ENCODE results near the gene SEPTIN10.
"Not testable (repeated sequence)": the region's sequence is repeated elsewhere in the genome, so short reads cannot be mapped to it uniquely, and the experiment has no call there.

SEPTIN10 gene

DNA sequence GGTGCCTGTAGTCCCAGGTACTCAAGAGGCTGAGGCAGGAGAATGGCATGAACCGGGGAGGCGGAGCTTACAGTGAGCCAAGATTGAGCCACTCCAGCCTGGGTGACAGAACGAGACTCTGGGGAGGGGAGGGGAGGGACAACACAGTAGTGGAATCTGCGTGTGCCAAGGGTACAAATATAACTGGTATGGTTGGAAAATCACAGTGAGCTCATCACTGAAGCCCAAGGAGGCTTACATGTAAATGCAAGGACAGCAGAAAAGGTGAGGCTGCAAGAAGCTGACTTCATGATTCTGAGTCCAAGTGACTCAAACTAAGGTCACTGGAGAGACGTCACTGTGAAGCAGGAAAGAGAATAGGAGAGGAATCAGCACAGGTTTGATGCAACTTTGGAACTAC, 9.2 kb downstream of the SEPTIN10 start:
- no peak for TF ChIP-seq Cebpa-rat (IDR thresholded peaks at IDR 0.05)
- Histone ChIP-seq H3K4me1 (no peaks in the 10 kb centered on the region), H3K4me2 (no peak overlapping the region), H3K27ac (no peak overlapping the region), H4K20me1 (no peaks in the 10 kb centered on the region), H3K9ac (no peak overlapping the region), H3K9me3 (no peaks in the 10 kb centered on the region), H3K27me3 (no peaks in the 10 kb centered on the region), H3K36me3 (no peaks in the 10 kb centered on the region), H3K4me3 (no peak overlapping the region)

- H3K36me3 ChIP-seq, result no peaks in the 10 kb centered on the region
- no peaks in the 10 kb centered on the region for H3K4me1 ChIP-seq
- TF ChIP-seq Cebpa-rat (IDR thresholded peaks at IDR 0.05), result no peak
- H3K9ac ChIP-seq, result no peak overlapping the region
- H3K9me3 ChIP-seq, result no peaks in the 10 kb centered on the region
- no peak overlapping the region for H3K4me3 ChIP-seq
- H3K27ac ChIP-seq, result no peak overlapping the region
- H4K20me1 ChIP-seq, result no peaks in the 10 kb centered on the region
- H3K27me3 ChIP-seq, result no peaks in the 10 kb centered on the region
- no peak overlapping the region for H3K4me2 ChIP-seq
Observed at GRCh38 chr2:109602617-109603188, 11.1 kb downstream of the SEPTIN10 start.

GRCh38 chr2:109601783-109602182, 12.0 kb downstream of the SEPTIN10 start:
- Histone ChIP-seq H3K4me2 (no peak overlapping the region), H3K27me3 (no peaks in the 10 kb centered on the region), H3K9ac (no peak overlapping the region), H4K20me1 (no peaks in the 10 kb centered on the region), H3K27ac (no peak overlapping the region), H3K9me3 (no peaks in the 10 kb centered on the region), H3K36me3 (no peaks in the 10 kb centered on the region), H3K4me3 (no peak overlapping the region), H3K4me1 (no peaks in the 10 kb centered on the region)
- no peak for TF ChIP-seq Cebpa-rat (IDR thresholded peaks at IDR 0.05)

- no peaks in the 10 kb centered on the region for H3K36me3 ChIP-seq
Observed at GRCh38 chr2:109597283-109597682, 16.5 kb downstream of the SEPTIN10 start.

GRCh38 chr2:109595644-109596043, 18.1 kb downstream of the SEPTIN10 start:
- Histone ChIP-seq H3K9me3 (no peaks in the 10 kb centered on the region), H3K4me2 (no peak overlapping the region), H3K27me3 (no peaks in the 10 kb centered on the region), H3K4me1 (no peaks in the 10 kb centered on the region), H4K20me1 (no peaks in the 10 kb centered on the region), H3K4me3 (no peak overlapping the region), H3K27ac (no peak overlapping the region), H3K9ac (no peak overlapping the region), H3K36me3 (no peaks in the 10 kb centered on the region)
- no peak for TF ChIP-seq Cebpa-rat (IDR thresholded peaks at IDR 0.05)

More at GRCh38 chr2:109597283-109597682, 16.5 kb downstream of the SEPTIN10 start:
- no peak for TF ChIP-seq Cebpa-rat (IDR thresholded peaks at IDR 0.05)
- no peaks in the 10 kb centered on the region for H3K9me3 ChIP-seq
- H3K4me3 ChIP-seq, result no peak overlapping the region
- no peaks in the 10 kb centered on the region for H3K4me1 ChIP-seq
- no peak overlapping the region for H3K4me2 ChIP-seq
- no peak overlapping the region for H3K9ac ChIP-seq
- no peak overlapping the region for H3K27ac ChIP-seq
- no peaks in the 10 kb centered on the region for H3K27me3 ChIP-seq
- H4K20me1 ChIP-seq, result no peaks in the 10 kb centered on the region

GRCh38 chr2:109594246-109594885, 19.4 kb downstream of the SEPTIN10 start:
- H3K27me3 ChIP-seq, result no peaks in the 10 kb centered on the region
- no peak overlapping the region for H3K9ac ChIP-seq
- no peak overlapping the region for H3K4me3 ChIP-seq
- no peaks in the 10 kb centered on the region for H3K4me1 ChIP-seq
- no peak overlapping the region for H3K4me2 ChIP-seq
- no peak overlapping the region for H3K27ac ChIP-seq
- no peaks in the 10 kb centered on the region for H3K36me3 ChIP-seq
- no peaks in the 10 kb centered on the region for H4K20me1 ChIP-seq
- no peak for TF ChIP-seq Cebpa-rat (IDR thresholded peaks at IDR 0.05)
- no peaks in the 10 kb centered on the region for H3K9me3 ChIP-seq

DNA sequence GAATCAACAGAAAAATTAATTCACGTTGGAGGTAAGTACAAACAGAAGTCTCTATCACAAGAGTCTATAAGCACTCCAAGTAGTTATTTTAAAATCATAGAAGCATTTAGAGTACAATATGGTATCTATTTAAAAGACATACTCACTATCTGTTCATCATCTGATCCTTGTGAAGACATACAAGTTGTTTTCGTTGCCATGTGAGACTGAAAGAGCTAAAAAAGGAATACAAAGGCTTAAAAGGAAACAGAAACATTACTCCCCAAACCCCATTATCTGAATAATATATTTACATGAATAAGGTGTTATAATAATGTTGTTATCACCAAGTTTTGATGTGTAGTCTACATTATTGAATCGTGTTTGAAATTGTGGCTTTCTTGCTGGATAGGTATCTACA, 20.9 kb downstream of the SEPTIN10 start:
- no peak for TF ChIP-seq Cebpa-rat (IDR thresholded peaks at IDR 0.05)
- Histone ChIP-seq H3K27ac (no peak overlapping the region), H3K9me3 (no peaks in the 10 kb centered on the region)

GRCh38 chr2:109591206-109591605, 22.6 kb downstream of the SEPTIN10 start:
- no peaks in the 10 kb centered on the region for H3K27me3 ChIP-seq
- no peak overlapping the region for H3K27ac ChIP-seq
- TF ChIP-seq Cebpa-rat (IDR thresholded peaks at IDR 0.05), result no peak
- H3K36me3 ChIP-seq, result no peaks in the 10 kb centered on the region
- no peak overlapping the region for H3K9ac ChIP-seq
- no peaks in the 10 kb centered on the region for H4K20me1 ChIP-seq
- H3K9me3 ChIP-seq, result no peaks in the 10 kb centered on the region
- no peak overlapping the region for H3K4me2 ChIP-seq
- H3K4me1 ChIP-seq, result no peaks in the 10 kb centered on the region
- no peak overlapping the region for H3K4me3 ChIP-seq

More for the DNA sequence above, 20.9 kb downstream of the SEPTIN10 start:
- Histone ChIP-seq H3K4me2 (no peak overlapping the region), H4K20me1 (no peaks in the 10 kb centered on the region), H3K4me3 (no peak overlapping the region), H3K9ac (no peak overlapping the region), H3K4me1 (no peaks in the 10 kb centered on the region), H3K36me3 (no peaks in the 10 kb centered on the region), H3K27me3 (no peaks in the 10 kb centered on the region)

- Histone ChIP-seq H3K9me3 (no peaks in the 10 kb centered on the region), H3K36me3 (no peaks in the 10 kb centered on the region), H3K4me2 (no peak overlapping the region), H3K27ac (no peak overlapping the region), H4K20me1 (no peaks in the 10 kb centered on the region), H3K9ac (no peak overlapping the region), H3K4me1 (no peaks in the 10 kb centered on the region), H3K27me3 (no peaks in the 10 kb centered on the region), H3K4me3 (no peak overlapping the region)
- TF ChIP-seq Cebpa-rat (IDR thresholded peaks at IDR 0.05), result no peak
Observed at GRCh38 chr2:109586687-109587086, 27.1 kb downstream of the SEPTIN10 start.

- H3K27ac ChIP-seq, result no peak overlapping the region
- H3K27me3 ChIP-seq, result no peaks in the 10 kb centered on the region
- TF ChIP-seq Cebpa-rat (IDR thresholded peaks at IDR 0.05), result no peak
- no peaks in the 10 kb centered on the region for H3K4me1 ChIP-seq
- no peak overlapping the region for H3K4me3 ChIP-seq
- H3K36me3 ChIP-seq, result no peaks in the 10 kb centered on the region
- no peaks in the 10 kb centered on the region for H3K9me3 ChIP-seq
- H3K9ac ChIP-seq, result no peak overlapping the region
- no peak overlapping the region for H3K4me2 ChIP-seq
- H4K20me1 ChIP-seq, result no peaks in the 10 kb centered on the region
Observed at GRCh38 chr2:109582928-109583895, 30.6 kb downstream of the SEPTIN10 start.

- H3K9me3 ChIP-seq, H3K36me3 ChIP-seq: not testable (repeated sequence)
Observed at GRCh38 chr2:109577630-109578029, 36.1 kb downstream of the SEPTIN10 start.

More at GRCh38 chr2:109577630-109578029, 36.1 kb downstream of the SEPTIN10 start:
- H3K27ac ChIP-seq, H3K4me2 ChIP-seq, H3K4me1 ChIP-seq, H4K20me1 ChIP-seq, H3K27me3 ChIP-seq, H3K4me3 ChIP-seq, H3K9ac ChIP-seq: not testable (repeated sequence)

Data from BLaER1 (cell line).